Erythroblast (primary cell): ENCODE results near the gene PM20D2.

Experiments used
- GATA1 ChIP-seq: IDR thresholded peaks from 2 replicates; pipeline ENCODE4 v1.6.1; 2011; ENCODE audit warnings: low read depth, mild to moderate bottlenecking, control low read depth, low read length, moderate library complexity
- POLR2A ChIP-seq: IDR thresholded peaks from 2 replicates; pipeline ENCODE4 v1.6.1; 2011; ENCODE audit warnings: mild to moderate bottlenecking, low read length

DNA sequence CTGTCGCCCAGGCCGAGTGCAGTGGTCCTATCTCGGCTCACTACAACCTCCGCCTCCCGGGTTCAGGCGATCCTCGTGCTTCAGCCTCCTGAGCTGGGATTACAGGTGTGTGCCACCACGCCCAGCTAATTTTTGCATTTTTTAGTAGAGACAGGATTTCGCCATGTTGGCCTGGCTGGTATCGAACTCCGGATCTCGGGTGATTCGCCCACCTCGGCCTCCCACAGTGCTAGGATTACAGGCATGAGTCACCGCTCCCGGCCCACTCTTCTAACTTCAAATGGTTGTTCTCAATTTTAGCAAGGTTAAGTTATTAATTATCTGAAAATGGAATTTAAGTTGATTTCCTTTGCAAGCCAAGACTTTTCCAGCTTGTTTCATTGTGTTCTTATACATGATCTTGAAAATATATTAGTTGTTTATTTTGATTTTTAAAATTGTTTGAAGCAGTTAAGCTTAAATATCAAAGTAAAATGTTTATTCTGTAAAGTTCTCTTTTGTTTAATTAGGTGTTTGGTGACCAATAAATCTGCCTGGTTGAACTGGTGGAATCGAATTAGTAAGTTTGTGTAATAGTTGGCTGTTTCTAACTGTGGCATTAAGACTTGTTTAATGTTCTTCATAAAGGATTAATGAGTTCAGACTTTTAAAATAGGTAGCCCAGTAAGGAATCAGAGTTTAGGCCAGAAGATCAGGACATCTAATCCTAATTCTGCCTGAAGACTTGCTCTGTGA, 2.3 kb downstream of the PM20D2 start:
- TF ChIP-seq POLR2A: no peak
- TF ChIP-seq GATA1: no peak
